ENCODE data around the gene ATP8A1.

ATP8A1 gene

DNA sequence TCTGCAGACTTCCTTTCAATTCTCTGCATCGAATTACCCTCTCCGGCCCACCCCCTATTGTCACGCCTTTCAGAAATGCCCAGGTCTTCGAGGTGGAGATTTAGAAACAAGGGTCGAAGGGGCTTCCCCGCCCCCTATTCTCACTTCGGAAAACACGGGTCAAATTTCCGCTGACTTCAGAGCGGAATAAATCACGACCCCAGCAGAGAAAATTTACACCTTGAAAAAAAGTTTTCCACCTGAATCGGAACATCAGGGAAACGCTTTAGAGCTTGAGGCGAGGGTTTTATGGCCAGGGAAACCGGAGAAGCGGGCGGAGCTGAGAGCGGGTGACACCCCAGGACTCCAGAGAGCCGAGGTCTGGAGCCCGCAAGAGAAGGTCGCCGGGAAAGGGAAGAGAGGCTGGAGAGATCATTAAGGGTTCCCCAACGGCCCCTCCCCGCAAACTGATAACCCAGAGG lies 258.0 kb downstream of the ATP8A1 start:
- H3K9me3 ChIP-seq (ENCODE audit: insufficient read depth, low read length, severe bottlenecking): no peaks in the 10 kb centered on the region
- no peaks in the 10 kb centered on the region for H4K20me1 ChIP-seq (ENCODE audit: insufficient read depth, low read length)
- no peaks in the 10 kb centered on the region for H3K79me2 ChIP-seq (ENCODE audit: insufficient read depth, low read length)
- no peak overlapping the region for H3K27ac ChIP-seq (ENCODE audit: low read length)
- no peaks in the 10 kb centered on the region for H3K27me3 ChIP-seq (ENCODE audit: insufficient read depth, low read length, poor library complexity)
- no peak overlapping the region for H3K9ac ChIP-seq (ENCODE audit: low read depth, low read length)
- no peak overlapping the region for H3K4me3 ChIP-seq (ENCODE audit: low read depth in 1 of 2, low read length in 2 of 2)
- no peak for DNase-seq
- no peak overlapping the region for H3K4me2 ChIP-seq (ENCODE audit: insufficient read depth, low read length)
- H3K36me3 ChIP-seq (ENCODE audit: insufficient read depth, low read length): no peaks in the 10 kb centered on the region
- no peak for TF ChIP-seq EZH2 (IDR thresholded peaks at IDR 0.05; ENCODE audit: borderline replicate concordance, low read depth, low read length, severe bottlenecking)
- H3K4me1 ChIP-seq (ENCODE audit: insufficient read depth, low read length): no peaks in the 10 kb centered on the region
- ATAC-seq (ENCODE audit: insufficient read depth, low read depth): no peak
- H2AFZ ChIP-seq (ENCODE audit: low read depth, low read length): no peak overlapping the region

- no peak for ATAC-seq (ENCODE audit: insufficient read depth, low read depth)
Measured at GRCh38 chr4:42398171-42398870, 258.6 kb downstream of the ATP8A1 start.

DNA sequence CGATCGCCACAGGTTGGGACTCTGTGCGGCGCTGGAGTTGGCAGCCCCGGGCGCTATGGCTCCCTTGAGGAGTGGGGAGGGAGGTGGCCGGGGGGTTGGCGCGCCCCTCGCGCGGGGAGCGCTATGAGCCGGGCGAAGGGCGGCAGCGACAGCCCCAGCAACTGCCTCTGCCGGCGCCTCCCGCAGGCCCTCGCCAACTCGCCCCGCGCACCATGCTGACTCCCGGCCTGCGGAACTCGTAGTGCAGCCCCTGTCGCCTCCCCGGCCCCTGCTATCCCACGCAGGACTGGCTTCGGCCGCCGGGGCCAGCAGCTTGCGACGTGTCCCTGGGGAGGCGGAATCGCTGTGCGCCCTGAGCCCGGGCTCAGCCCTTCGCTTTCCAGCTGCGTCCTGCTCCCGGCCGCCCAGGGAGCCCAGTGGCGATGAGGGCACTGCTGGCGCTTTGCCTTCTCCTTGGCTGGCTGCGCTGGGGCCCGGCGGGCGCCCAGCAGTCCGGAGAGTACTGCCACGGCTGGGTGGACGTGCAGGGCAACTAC lies 259.2 kb downstream of the ATP8A1 start:
- Histone ChIP-seq H2AFZ (ENCODE audit: low read depth, low read length) (no peak overlapping the region), H3K4me3 (ENCODE audit: low read depth in 1 of 2, low read length in 2 of 2) (no peak overlapping the region), H3K27me3 (ENCODE audit: insufficient read depth, low read length, poor library complexity) (no peaks in the 10 kb centered on the region), H3K27ac (ENCODE audit: low read length) (no peak overlapping the region), H3K9ac (ENCODE audit: low read depth, low read length) (no peak overlapping the region), H3K4me2 (ENCODE audit: insufficient read depth, low read length) (no peak overlapping the region), H3K4me1 (ENCODE audit: insufficient read depth, low read length) (no peaks in the 10 kb centered on the region), H4K20me1 (ENCODE audit: insufficient read depth, low read length) (no peaks in the 10 kb centered on the region), H3K9me3 (ENCODE audit: insufficient read depth, low read length, severe bottlenecking) (no peaks in the 10 kb centered on the region), H3K79me2 (ENCODE audit: insufficient read depth, low read length) (no peaks in the 10 kb centered on the region), H3K36me3 (ENCODE audit: insufficient read depth, low read length) (no peaks in the 10 kb centered on the region)
- DNase-seq: no peak
- ATAC-seq (ENCODE audit: insufficient read depth, low read depth): no peak
- no peak for TF ChIP-seq EZH2 (IDR thresholded peaks at IDR 0.05; ENCODE audit: borderline replicate concordance, low read depth, low read length, severe bottlenecking)
- TF ChIP-seq, protein P1, sequence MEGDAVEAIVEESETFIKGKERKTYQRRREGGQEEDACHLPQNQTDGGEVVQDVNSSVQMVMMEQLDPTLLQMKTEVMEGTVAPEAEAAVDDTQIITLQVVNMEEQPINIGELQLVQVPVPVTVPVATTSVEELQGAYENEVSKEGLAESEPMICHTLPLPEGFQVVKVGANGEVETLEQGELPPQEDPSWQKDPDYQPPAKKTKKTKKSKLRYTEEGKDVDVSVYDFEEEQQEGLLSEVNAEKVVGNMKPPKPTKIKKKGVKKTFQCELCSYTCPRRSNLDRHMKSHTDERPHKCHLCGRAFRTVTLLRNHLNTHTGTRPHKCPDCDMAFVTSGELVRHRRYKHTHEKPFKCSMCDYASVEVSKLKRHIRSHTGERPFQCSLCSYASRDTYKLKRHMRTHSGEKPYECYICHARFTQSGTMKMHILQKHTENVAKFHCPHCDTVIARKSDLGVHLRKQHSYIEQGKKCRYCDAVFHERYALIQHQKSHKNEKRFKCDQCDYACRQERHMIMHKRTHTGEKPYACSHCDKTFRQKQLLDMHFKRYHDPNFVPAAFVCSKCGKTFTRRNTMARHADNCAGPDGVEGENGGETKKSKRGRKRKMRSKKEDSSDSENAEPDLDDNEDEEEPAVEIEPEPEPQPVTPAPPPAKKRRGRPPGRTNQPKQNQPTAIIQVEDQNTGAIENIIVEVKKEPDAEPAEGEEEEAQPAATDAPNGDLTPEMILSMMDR (IDR thresholded peaks at IDR 0.05; ENCODE audit: borderline replicate concordance, extremely low read depth, low read length, poor library complexity, severe bottlenecking): no peak

More at GRCh38 chr4:42398171-42398870, 258.6 kb downstream of the ATP8A1 start:
- Histone ChIP-seq H3K4me2 (ENCODE audit: insufficient read depth, low read length) (no peak overlapping the region), H3K27ac (ENCODE audit: low read length) (no peak overlapping the region), H3K4me3 (ENCODE audit: low read depth in 1 of 2, low read length in 2 of 2) (no peak overlapping the region), H3K9ac (ENCODE audit: low read depth, low read length) (no peak overlapping the region), H2AFZ (ENCODE audit: low read depth, low read length) (no peak overlapping the region), H3K79me2 (ENCODE audit: insufficient read depth, low read length) (no peaks in the 10 kb centered on the region), H3K9me3 (ENCODE audit: insufficient read depth, low read length, severe bottlenecking) (no peaks in the 10 kb centered on the region), H3K27me3 (ENCODE audit: insufficient read depth, low read length, poor library complexity) (no peaks in the 10 kb centered on the region), H4K20me1 (ENCODE audit: insufficient read depth, low read length) (no peaks in the 10 kb centered on the region), H3K4me1 (ENCODE audit: insufficient read depth, low read length) (no peaks in the 10 kb centered on the region), H3K36me3 (ENCODE audit: insufficient read depth, low read length) (no peaks in the 10 kb centered on the region)
- no peak for TF ChIP-seq EZH2 (IDR thresholded peaks at IDR 0.05; ENCODE audit: borderline replicate concordance, low read depth, low read length, severe bottlenecking)
- TF ChIP-seq, protein P1 (IDR thresholded peaks at IDR 0.05; ENCODE audit: borderline replicate concordance, extremely low read depth, low read length, poor library complexity, severe bottlenecking): no peak
- DNase-seq: no peak
